GM13977 (cell line): ENCODE data around the gene STUM.

Experiments used
- DNase-seq: peaks from one replicate; pipeline ENCODE4 v3.0.0; 2012; ENCODE audit warnings: low spot score
- in situ Hi-C: fragments of 300-500 bp; cut with MboI; formaldehyde crosslinking; loops from one replicate; pipeline ENCODE4 v1.12.0; 2022; ENCODE audit warnings: low sequenced_read_pairs, low pct_unique_long_range_greater_than_20kb, mixed read lengths, inconsistent platforms; ENCODE audit not compliant: unreplicated experiment
- TF ChIP-seq, protein P1 (sequence below): IDR thresholded peaks from 2 replicates; pipeline ENCODE4 v1.5.1; 2012; ENCODE audit warnings: mild to moderate bottlenecking, control low read depth; ENCODE audit not compliant: insufficient read depth; ENCODE audit errors: extremely low read depth, missing control alignments

Gene STUM

DNA sequence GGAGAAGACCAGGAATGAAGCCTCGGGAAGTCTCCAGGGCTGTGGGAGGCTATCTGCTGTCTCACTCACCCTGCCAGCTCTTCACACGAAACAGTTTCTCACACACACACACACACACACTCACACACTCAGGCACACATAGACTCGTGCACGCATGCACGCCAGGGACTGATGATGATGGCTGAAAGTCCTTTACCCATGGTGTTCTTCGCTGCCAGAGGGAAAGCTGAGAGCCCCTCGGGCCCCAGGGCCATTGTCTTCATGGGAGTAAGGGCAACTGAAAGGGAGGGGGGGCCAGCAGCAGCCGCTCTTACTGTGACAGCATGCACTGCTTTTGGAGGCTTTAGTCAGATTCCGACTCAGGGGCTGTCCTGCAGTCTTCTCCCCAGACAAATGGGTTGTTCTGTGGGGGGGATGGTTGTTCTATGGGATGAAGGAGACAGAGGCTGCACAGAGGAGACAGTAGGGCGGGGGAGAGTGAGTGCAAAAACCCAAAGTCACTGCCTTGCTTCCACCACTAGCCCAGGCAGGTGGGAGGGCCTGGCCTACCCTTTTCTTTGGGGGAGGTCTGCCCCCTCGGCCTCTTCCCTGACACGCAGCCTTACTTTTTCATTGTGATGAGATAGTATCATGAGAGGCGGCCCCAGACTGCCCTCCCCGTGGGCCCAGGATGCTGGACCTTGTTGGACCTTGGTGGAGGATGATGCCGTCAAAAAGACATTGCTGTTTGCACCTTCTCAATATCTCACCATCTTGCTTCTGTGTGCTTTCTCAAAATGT lies 29.0 kb downstream of the STUM start:
- in situ Hi-C loops = no loop called here
- TF ChIP-seq, protein P1, sequence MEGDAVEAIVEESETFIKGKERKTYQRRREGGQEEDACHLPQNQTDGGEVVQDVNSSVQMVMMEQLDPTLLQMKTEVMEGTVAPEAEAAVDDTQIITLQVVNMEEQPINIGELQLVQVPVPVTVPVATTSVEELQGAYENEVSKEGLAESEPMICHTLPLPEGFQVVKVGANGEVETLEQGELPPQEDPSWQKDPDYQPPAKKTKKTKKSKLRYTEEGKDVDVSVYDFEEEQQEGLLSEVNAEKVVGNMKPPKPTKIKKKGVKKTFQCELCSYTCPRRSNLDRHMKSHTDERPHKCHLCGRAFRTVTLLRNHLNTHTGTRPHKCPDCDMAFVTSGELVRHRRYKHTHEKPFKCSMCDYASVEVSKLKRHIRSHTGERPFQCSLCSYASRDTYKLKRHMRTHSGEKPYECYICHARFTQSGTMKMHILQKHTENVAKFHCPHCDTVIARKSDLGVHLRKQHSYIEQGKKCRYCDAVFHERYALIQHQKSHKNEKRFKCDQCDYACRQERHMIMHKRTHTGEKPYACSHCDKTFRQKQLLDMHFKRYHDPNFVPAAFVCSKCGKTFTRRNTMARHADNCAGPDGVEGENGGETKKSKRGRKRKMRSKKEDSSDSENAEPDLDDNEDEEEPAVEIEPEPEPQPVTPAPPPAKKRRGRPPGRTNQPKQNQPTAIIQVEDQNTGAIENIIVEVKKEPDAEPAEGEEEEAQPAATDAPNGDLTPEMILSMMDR = no peak
- no peak for DNase-seq

DNA sequence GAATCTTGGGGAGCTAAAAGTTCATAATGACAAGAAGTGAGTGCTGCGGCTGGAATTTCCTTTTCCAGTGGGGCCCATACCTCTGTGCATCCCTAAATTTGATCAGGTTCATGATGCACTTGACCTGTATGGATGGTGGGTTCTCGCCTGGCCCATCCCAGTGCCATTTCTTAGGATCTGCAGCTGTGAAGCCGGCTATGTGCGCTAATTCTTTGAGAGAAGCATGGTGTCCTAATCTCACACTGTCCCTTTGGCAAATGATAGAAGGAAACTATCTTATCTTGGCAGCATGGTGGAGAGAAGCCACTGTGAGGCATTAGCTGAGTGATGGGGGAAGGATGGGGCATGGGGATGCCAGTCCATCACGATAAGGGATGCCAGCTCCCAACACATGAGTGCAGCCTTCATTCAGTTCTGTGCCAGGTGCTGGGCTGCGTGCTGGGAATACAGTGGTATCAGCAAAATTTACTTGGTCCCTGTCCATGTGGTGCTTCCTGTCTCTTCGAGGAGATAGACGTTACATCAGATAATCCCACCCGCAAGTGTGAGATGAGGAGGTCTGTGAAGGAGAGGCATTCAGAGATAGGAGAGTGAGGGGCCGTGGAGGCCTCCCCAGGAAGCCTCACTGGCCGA lies 30.5 kb downstream of the STUM start:
- in situ Hi-C loops = no loop called here
- TF ChIP-seq, protein P1 = no peak
- no peak for DNase-seq

DNA sequence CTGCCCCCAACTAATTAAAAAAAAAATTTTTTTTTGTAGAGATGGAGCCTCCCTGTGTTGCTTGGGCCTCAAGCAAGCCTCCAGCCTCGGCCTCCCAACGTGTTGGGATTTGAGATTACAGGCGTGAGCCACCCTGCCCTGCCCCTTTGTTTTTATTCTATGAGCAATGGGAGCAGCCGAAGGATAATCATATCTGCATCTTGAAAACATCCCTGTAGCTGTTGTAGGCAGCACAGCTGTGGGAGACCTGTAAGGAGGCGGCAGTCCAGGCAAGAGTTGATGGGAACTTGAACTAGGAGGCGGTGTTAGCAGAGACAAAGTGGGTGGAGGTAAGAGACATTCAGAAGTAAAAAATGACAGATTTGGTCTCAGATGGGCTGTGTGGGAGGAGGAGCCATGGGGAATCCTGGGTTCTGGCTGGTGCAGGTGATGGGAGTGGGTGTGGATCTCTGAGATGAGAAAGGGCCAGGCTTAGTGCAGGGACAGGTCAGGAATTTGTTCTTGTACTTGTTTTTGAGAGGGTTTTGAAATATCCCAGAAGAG lies 31.3 kb downstream of the STUM start:
- TF ChIP-seq, protein P1 = no peak
- DNase-seq = no peak
- in situ Hi-C loops = no loop called here

DNA sequence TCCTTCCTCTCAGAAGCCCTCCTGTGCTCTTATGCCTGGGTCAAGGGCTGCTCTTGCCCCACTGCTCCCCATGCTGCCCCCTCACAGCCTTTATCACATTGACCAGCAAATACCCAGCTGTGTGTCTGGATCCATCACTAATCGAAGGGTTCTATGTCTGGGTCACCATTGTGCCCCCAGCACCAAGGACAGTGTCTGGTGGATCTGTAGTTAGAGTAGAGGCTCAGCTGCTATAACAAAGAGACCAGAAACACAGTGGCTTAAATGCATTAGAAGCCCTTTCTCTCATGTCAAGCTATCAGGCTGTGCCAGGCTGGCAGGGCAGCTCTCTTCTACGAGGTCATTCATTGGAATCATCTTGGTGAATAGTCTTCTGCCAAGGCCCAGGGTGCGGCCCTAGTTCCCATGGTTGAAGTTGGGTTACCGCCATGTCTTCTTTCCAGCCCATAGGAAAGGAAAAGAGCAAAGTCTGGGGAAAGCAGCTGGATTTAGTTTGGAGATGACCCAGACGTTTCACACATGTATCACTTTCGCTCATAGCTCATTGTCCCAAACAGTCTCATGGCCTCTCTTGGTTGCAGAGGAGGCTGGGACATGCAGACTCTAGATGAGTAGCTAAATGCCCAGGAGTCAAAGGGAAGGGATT lies 32.2 kb downstream of the STUM start:
- no peak for DNase-seq
- in situ Hi-C loops = no loop called here
- TF ChIP-seq, protein P1 = no peak

DNA sequence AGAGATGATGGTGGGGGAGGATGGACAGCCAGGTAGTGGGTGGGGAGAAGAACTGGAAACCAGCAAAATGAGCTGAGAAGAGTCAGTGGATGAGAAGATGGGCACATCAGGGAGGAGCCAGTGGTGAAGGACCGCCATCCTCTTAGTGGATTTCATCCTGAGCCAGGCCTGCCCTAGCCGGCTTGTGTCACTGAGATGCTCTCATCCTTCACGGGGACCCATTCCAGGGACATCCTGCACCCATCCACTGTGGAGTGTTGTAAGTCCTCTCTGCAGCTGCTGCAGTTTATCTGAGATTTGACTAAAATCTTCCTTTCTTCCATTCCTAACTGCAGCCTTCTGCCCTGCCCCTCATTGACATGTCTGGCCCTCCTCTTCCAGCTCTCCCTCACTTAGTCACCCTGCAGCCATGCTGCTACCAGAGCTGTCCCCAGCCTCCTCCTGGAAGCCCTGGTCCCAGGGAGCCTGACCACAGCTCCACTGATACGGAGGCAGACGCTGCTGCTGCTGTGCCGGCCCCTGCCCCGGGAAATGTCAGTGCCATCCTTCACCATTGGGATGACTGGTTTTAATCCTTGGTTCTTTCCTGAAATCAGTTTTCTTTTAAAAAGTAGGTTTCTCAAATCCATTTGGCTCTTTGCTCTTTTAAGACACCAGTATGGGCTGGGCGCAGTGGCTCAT lies 33.2 kb downstream of the STUM start:
- no peak for DNase-seq
- TF ChIP-seq, protein P1 = no peak
- in situ Hi-C loops = no loop called here

DNA sequence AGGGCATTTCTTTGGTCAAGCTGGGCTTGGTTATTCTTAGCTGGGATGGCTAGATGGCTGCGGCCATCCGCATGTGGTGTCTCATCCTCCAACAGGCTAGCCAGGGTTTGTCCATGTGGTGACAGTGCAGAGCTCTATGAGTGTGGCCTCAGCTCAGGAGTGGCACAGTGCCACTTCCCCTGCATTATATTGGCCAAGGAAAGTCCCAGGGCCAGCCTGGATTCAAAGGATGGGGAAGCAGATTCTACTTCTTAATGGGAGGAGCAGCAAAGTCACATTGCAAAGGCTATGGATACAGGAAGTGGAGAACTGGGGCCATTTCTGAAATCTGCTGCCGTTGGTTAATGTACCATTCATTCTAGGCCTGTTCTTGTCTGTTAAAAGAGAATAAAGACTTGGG lies 34.4 kb downstream of the STUM start:
- DNase-seq = no peak
- TF ChIP-seq, protein P1 = no peak
- in situ Hi-C loops = no loop called here
